H9 (cell line): Measurements from ENCODE around the gene EPN1. TPM values are rescaled to one million over a fixed set of nuclear protein-coding genes. Genes with fewer than 3 reads are reported as not detected.

ENCODE experiments used
- DNase-seq: peaks from one replicate; pipeline ENCODE4 v3.0.0-alpha.2; 2017
- H2AFZ ChIP-seq: one replicate; pipeline ENCODE4 v1.6.1; 2013; ENCODE audit warnings: mild to moderate bottlenecking, low read length, control low read depth, moderate library complexity
- H2AK5ac ChIP-seq: 2 replicates; pipeline ENCODE4 v1.6.1; 2013; ENCODE audit warnings: low read length, control low read depth, mixed read lengths; ENCODE audit not compliant: insufficient read length
- H2BK120ac ChIP-seq: one replicate; pipeline ENCODE4 v1.6.1; 2013; ENCODE audit warnings: low read depth, mild to moderate bottlenecking, low read length, control low read depth, inconsistent platforms; ENCODE audit not compliant: poor library complexity, severe bottlenecking
- H2BK12ac ChIP-seq: 2 replicates; pipeline ENCODE4 v1.6.1; 2013; ENCODE audit warnings: low read length, control low read depth, mixed read lengths, low read depth; ENCODE audit not compliant: insufficient read length
- H2BK15ac ChIP-seq: 2 replicates; pipeline ENCODE4 v1.6.1; 2013; ENCODE audit warnings: low read depth, low read length, control low read depth
- H2BK20ac ChIP-seq: one replicate; pipeline ENCODE4 v1.6.1; 2013; ENCODE audit warnings: low read depth, mild to moderate bottlenecking, low read length, control low read depth, inconsistent platforms; ENCODE audit not compliant: poor library complexity, severe bottlenecking
- H2BK5ac ChIP-seq: 2 replicates; pipeline ENCODE4 v1.6.1; 2013; ENCODE audit warnings: low read length, control low read depth, mixed read lengths; ENCODE audit not compliant: insufficient read length
- H3K14ac ChIP-seq: 2 replicates; pipeline ENCODE4 v1.6.1; 2013; ENCODE audit warnings: low read length, control low read depth; ENCODE audit not compliant: insufficient read depth
- H3K18ac ChIP-seq: 2 replicates; pipeline ENCODE4 v1.6.1; 2013; ENCODE audit warnings: low read depth, mild to moderate bottlenecking, mixed read lengths, low read length, control low read depth; ENCODE audit not compliant: insufficient read length
- H3K23ac ChIP-seq: 2 replicates; pipeline ENCODE4 v1.6.1; 2013; ENCODE audit warnings: low read length, control low read depth, mixed read lengths, low read depth; ENCODE audit not compliant: insufficient read length
- H3K23me2 ChIP-seq: 2 replicates; pipeline ENCODE4 v1.6.1; 2013; ENCODE audit warnings: low read depth, mild to moderate bottlenecking, mixed read lengths, low read length, control low read depth; ENCODE audit not compliant: insufficient read length, poor library complexity, severe bottlenecking
- H3K27ac ChIP-seq: 2 replicates; pipeline ENCODE4 v1.5.1; 2013; ENCODE audit warnings: low read length, control low read depth, mixed read lengths, low read depth; ENCODE audit not compliant: insufficient read length
- H3K27me3 ChIP-seq: 2 replicates; pipeline ENCODE4 v1.6.1; 2013; ENCODE audit warnings: low read length, control low read depth, inconsistent platforms; ENCODE audit not compliant: insufficient read depth
- H3K4ac ChIP-seq: 2 replicates; pipeline ENCODE4 v1.6.1; 2013; ENCODE audit warnings: low read depth, mild to moderate bottlenecking, control low read depth, inconsistent platforms, low read length, moderate library complexity
- H3K4me1 ChIP-seq: 2 replicates; pipeline ENCODE4 v1.6.1; 2013; ENCODE audit warnings: low read length, control low read depth, inconsistent platforms; ENCODE audit not compliant: insufficient read depth
- H3K4me2 ChIP-seq: 2 replicates; pipeline ENCODE4 v1.6.1; 2013; ENCODE audit warnings: low read length, control low read depth, mixed read lengths; ENCODE audit not compliant: insufficient read length, insufficient read depth
- H3K56ac ChIP-seq: 2 replicates; pipeline ENCODE4 v1.6.1; 2013; ENCODE audit warnings: low read depth, mild to moderate bottlenecking, mixed read lengths, low read length, control low read depth; ENCODE audit not compliant: insufficient read length
- H3K79me1 ChIP-seq: 2 replicates; pipeline ENCODE4 v1.6.1; 2013; ENCODE audit warnings: low read depth, mild to moderate bottlenecking, moderate library complexity, low read length, control low read depth, inconsistent platforms; ENCODE audit not compliant: insufficient read depth, poor library complexity, severe bottlenecking
- H3K79me2 ChIP-seq: 2 replicates; pipeline ENCODE4 v1.6.1; 2013; ENCODE audit warnings: low read length, control low read depth, inconsistent platforms; ENCODE audit not compliant: insufficient read depth
- H3K9ac ChIP-seq: 2 replicates; pipeline ENCODE4 v1.6.1; 2013; ENCODE audit warnings: low read length, control low read depth, mixed read lengths; ENCODE audit not compliant: insufficient read length; ENCODE audit errors: extremely low read depth
- H3K9me3 ChIP-seq: one replicate; pipeline ENCODE4 v1.6.1; 2013; ENCODE audit warnings: low read depth, low read length, inconsistent platforms; ENCODE audit not compliant: control insufficient read depth
- H3T11ph ChIP-seq: one replicate; pipeline ENCODE4 v1.6.1; 2013; ENCODE audit warnings: mild to moderate bottlenecking, low read length, control low read depth, inconsistent platforms
- H4K20me1 ChIP-seq: one replicate; pipeline ENCODE4 v1.6.1; 2013; ENCODE audit not compliant: control insufficient read depth, insufficient read length, insufficient read depth
- H4K5ac ChIP-seq: 2 replicates; pipeline ENCODE4 v1.6.1; 2013; ENCODE audit warnings: low read depth, mild to moderate bottlenecking, mixed read lengths, low read length, control low read depth; ENCODE audit not compliant: insufficient read length
- H4K8ac ChIP-seq: replicated peaks from 2 replicates; pipeline ENCODE4 v1.6.1; 2013; ENCODE audit warnings: low read length, control low read depth, mixed read lengths, low read depth; ENCODE audit not compliant: insufficient read length
- H4K91ac ChIP-seq: 2 replicates; pipeline ENCODE4 v1.6.1; 2013; ENCODE audit warnings: low read depth, mild to moderate bottlenecking, moderate library complexity, mixed read lengths, low read length, control low read depth; ENCODE audit not compliant: insufficient read length
- H3K27ac Mint-ChIP-seq, 3 experiments: 2 replicates in 2 of 3; 3 replicates in 1 of 3; pipeline ENCODE4 v1.8.0; 2020 to 2021; ENCODE audit warnings: mixed read lengths in 3 of 3, mild to moderate bottlenecking in 1 of 3, moderate library complexity in 1 of 3
- H3K27me3 Mint-ChIP-seq: 2 replicates; pipeline ENCODE4 v1.8.0; 2021; ENCODE audit warnings: low read depth, mild to moderate bottlenecking, moderate library complexity, mixed read lengths
- H3K36me3 Mint-ChIP-seq, 3 experiments: 2 replicates in 2 of 3; 3 replicates in 1 of 3; pipeline ENCODE4 v1.8.0; 2020 to 2021; ENCODE audit warnings: low read depth in 3 of 3, mixed read lengths in 3 of 3; ENCODE audit not compliant: insufficient read depth in 1 of 3
- H3K4me1 Mint-ChIP-seq, 2 experiments: 2 replicates each; pipeline ENCODE4 v1.8.0; 2020; ENCODE audit warnings: mixed read lengths in 2 of 2
- H3K4me3 Mint-ChIP-seq, 2 experiments: 2 replicates in 1 of 2; 3 replicates in 1 of 2; pipeline ENCODE4 v1.8.0; 2020 to 2021; ENCODE audit warnings: mild to moderate bottlenecking in 2 of 2, mixed read lengths in 2 of 2, moderate library complexity in 1 of 2
- H3K9me3 Mint-ChIP-seq, 2 experiments: 2 replicates in 1 of 2; 3 replicates in 1 of 2; pipeline ENCODE4 v1.8.0; 2020; ENCODE audit warnings: mild to moderate bottlenecking in 2 of 2, mixed read lengths in 2 of 2, moderate library complexity in 1 of 2
- WGBS: extraction: QIAGEN DNeasy Blood & Tissue Kit; methylation state at CpG from one replicate; pipeline ENCODE4 v1.1.7; 2013; ENCODE audit warnings: missing lambda C conversion rate, low lambda C conversion rate, mixed read lengths; ENCODE audit not compliant: insufficient read length; ENCODE audit errors: extremely low coverage; 5-methylcytosine and 5-hydroxymethylcytosine counted together
- total RNA-seq: library from RNA; stranded (reverse); gene quantifications from 2 replicates; pipeline ENCODE4 v1.2.1, GENCODE V29; 2021
- TF ChIP-seq, protein P1 (sequence below): fragments of 200-600 bp; sonication (generic); conservative IDR thresholded peaks from 3 replicates; pipeline ENCODE4 v1.8.0; 2021; ENCODE audit warnings: antibody characterized with exemption, mild to moderate bottlenecking

The EPN1 gene
- total RNA-seq, 1 experiment from 2014 or later, result 159 TPM

- Histone ChIP-seq H2BK15ac (no peak overlapping the region), H3K9ac (no peak overlapping the region), H2BK12ac (no peak overlapping the region), H3K4me1 (no peaks in the 10 kb centered on the region), H3K4me2 (no peak overlapping the region), H3K27me3 (no peaks in the 10 kb centered on the region), H4K5ac (no peak overlapping the region), H2BK5ac (no peak overlapping the region), H2BK120ac (no peak overlapping the region), H4K20me1 (no peaks in the 10 kb centered on the region), H2AFZ (no peak overlapping the region), H3K18ac (no peak overlapping the region), H3K56ac (no peak overlapping the region), H3T11ph (no peak overlapping the region), H3K4ac (no peak overlapping the region), H3K14ac (no peak overlapping the region), H3K23ac (no peak overlapping the region), H3K79me1 (no peaks in the 10 kb centered on the region), H4K8ac (no peak overlapping the region), H3K9me3 (no peaks in the 10 kb centered on the region), H3K27ac (no peak overlapping the region), H3K79me2 (peaks cover 4% of the 10 kb centered on the region; the same call in 1 of the 2 replicates), H2BK20ac (no peak overlapping the region), H3K23me2 (no peaks in the 10 kb centered on the region), H4K91ac (no peak overlapping the region), H2AK5ac (no peak overlapping the region)
- no peaks in the 10 kb centered on the region for H3K9me3 Mint-ChIP-seq
- TF ChIP-seq, protein P1, sequence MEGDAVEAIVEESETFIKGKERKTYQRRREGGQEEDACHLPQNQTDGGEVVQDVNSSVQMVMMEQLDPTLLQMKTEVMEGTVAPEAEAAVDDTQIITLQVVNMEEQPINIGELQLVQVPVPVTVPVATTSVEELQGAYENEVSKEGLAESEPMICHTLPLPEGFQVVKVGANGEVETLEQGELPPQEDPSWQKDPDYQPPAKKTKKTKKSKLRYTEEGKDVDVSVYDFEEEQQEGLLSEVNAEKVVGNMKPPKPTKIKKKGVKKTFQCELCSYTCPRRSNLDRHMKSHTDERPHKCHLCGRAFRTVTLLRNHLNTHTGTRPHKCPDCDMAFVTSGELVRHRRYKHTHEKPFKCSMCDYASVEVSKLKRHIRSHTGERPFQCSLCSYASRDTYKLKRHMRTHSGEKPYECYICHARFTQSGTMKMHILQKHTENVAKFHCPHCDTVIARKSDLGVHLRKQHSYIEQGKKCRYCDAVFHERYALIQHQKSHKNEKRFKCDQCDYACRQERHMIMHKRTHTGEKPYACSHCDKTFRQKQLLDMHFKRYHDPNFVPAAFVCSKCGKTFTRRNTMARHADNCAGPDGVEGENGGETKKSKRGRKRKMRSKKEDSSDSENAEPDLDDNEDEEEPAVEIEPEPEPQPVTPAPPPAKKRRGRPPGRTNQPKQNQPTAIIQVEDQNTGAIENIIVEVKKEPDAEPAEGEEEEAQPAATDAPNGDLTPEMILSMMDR, result no peak
- peak overlapping the region in 2 of 3 experiments; percentile 66 to 77; a peak in 3 of 7 replicates for H3K27ac Mint-ChIP-seq
- peaks cover 55 to 85% (median 76%) of the 10 kb centered on the region in 3 experiments for H3K36me3 Mint-ChIP-seq
- no peaks in the 10 kb centered on the region for H3K27me3 Mint-ChIP-seq
- H3K4me3 Mint-ChIP-seq, result no peak overlapping the region; a peak in 1 of 5 replicates
- DNase-seq, result no peak
- peaks cover 27 to 36% of the 10 kb centered on the region in 2 experiments for H3K4me1 Mint-ChIP-seq
- WGBS, result no CpG with 5 or more reads among the region's 43 CpGs
Measured at GRCh38 chr19:55669418-55670279, 5.4 kb upstream of the EPN1 start.
